ENCODE results near the gene PPP6R2.

DNA sequence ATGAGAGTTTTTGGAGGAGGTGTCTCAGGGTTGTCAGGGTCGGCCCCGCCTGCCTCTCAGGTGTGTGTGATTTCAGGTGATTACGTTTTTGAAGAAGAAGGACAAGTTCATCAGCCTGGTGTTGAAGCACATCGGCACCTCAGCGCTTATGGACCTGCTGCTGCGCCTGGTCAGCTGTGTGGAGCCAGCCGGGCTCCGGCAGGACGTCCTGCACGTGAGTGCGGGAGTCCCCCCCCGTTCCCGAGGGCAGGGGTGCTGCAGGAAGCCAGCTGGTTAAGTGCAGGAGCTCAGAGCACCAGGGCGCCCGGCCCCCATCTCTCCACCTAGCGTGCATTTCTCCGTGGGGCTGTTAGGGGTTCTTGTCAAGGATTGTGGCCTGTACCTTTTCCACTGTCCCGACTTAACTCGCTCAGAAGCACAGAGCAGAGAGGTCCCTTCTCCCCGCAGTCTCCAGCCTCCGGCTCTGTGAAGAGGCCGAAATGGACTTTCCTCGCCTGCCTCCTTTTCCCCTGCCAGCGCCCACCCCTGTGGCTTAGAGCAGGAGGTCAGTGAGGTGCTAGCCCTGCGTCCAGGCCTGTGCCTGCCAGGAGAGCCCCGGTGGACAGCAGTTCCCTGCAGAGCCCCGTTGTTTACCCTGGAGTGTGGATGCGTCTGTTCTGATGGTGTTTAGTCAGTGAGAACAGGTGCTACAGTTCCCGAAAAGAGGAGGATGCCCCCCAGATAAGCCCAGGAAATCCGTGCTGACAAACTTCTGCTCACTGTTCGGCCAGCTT is 71.5 kb downstream of the PPP6R2 start:
- TF ChIP-seq YY1 (IDR thresholded peaks at IDR 0.05; ENCODE audit: insufficient read depth, insufficient read length) (no peak), ZNF274 (IDR thresholded peaks at IDR 0.05; ENCODE audit: low read depth, low read length) (no peak)

Data from NT2/D1 (cell line).